PC-9 (cell line): Measurements from ENCODE around the gene ARNT2.

Experiments used
- EZH2 ChIP-seq: fragments of 200-600 bp; sonication (generic); IDR thresholded peaks from 2 replicates; pipeline ENCODE4 v1.8.0; 2017; ENCODE audit warnings: antibody characterized with exemption, low read depth
- TF ChIP-seq, protein P1 (sequence below): fragments of 200-600 bp; sonication (generic); conservative IDR thresholded peaks from 2 replicates; pipeline ENCODE4 v1.6.1; 2017; ENCODE audit warnings: mixed run types, antibody characterized with exemption, mild to moderate bottlenecking, moderate library complexity

- TF ChIP-seq, protein P1, sequence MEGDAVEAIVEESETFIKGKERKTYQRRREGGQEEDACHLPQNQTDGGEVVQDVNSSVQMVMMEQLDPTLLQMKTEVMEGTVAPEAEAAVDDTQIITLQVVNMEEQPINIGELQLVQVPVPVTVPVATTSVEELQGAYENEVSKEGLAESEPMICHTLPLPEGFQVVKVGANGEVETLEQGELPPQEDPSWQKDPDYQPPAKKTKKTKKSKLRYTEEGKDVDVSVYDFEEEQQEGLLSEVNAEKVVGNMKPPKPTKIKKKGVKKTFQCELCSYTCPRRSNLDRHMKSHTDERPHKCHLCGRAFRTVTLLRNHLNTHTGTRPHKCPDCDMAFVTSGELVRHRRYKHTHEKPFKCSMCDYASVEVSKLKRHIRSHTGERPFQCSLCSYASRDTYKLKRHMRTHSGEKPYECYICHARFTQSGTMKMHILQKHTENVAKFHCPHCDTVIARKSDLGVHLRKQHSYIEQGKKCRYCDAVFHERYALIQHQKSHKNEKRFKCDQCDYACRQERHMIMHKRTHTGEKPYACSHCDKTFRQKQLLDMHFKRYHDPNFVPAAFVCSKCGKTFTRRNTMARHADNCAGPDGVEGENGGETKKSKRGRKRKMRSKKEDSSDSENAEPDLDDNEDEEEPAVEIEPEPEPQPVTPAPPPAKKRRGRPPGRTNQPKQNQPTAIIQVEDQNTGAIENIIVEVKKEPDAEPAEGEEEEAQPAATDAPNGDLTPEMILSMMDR: no peak
- TF ChIP-seq EZH2: no peak
Observed at GRCh38 chr15:80549191-80549590, 145.0 kb downstream of the ARNT2 start.
